Testis (tissue), 2 donors: ENCODE results near the gene WDR47.

Experiments used
- CTCF ChIP-seq, 3 experiments: fragments of 450-650 bp in 2 of 3; fragments of 200-600 bp in 1 of 3; sonication (generic) in 1 of 3; IDR thresholded peaks; one replicate each; pipeline ENCODE4 v1.5.1; 2016 to 2019; ENCODE audit warnings: antibody characterized with exemption in 3 of 3, mild to moderate bottlenecking in 2 of 3, moderate library complexity in 1 of 3
- POLR2A ChIP-seq: fragments of 450-650 bp; IDR thresholded peaks from one replicate; pipeline ENCODE4 v1.6.1; 2017; ENCODE audit warnings: antibody characterized with exemption, mild to moderate bottlenecking, moderate library complexity

GRCh38 chr1:109083923-109084322 is 42.0 kb upstream of the WDR47 start:
- TF ChIP-seq CTCF (IDR thresholded peaks at IDR 0.05), result no peak
- TF ChIP-seq POLR2A, result no peak
